Omental fat pad (tissue), 4 donors: ENCODE measurements around the gene CDCP1. TPM values are rescaled to one million over a fixed set of nuclear protein-coding genes. Genes with fewer than 3 reads are reported as not detected.

ENCODE experiments used
- ATAC-seq: fragments of 150-250 bp; one replicate; pipeline ENCODE4 v1.9.1; 2016; ENCODE audit warnings: mild to moderate bottlenecking, moderate library complexity; ENCODE audit not compliant: low FRiP score
- DNase-seq: peaks from one replicate; pipeline ENCODE4 v3.0.0-alpha.2; 2019; ENCODE audit warnings: low spot score
- total RNA-seq, 4 donors: library from RNA; depleted of rRNA; stranded (reverse); fragments of >200 nt; gene quantifications; one replicate each; pipeline ENCODE4 v1.1.0, GENCODE V29; 2016
- TF ChIP-seq, protein P1 (sequence below), 3 donors: fragments of 450-650 bp; IDR thresholded peaks; one replicate each; pipeline ENCODE4 v1.5.1; 2016 to 2017; ENCODE audit warnings: antibody characterized with exemption in 3 of 3, mild to moderate bottlenecking in 3 of 3, moderate library complexity in 2 of 3

CDCP1 gene
- total RNA-seq, 4 donors from 2014 or later = 0.16 to 30.7 (median 8.2) TPM

GRCh38 chr3:45128950-45129349 is 17.2 kb downstream of the CDCP1 start:
- TF ChIP-seq, protein P1, sequence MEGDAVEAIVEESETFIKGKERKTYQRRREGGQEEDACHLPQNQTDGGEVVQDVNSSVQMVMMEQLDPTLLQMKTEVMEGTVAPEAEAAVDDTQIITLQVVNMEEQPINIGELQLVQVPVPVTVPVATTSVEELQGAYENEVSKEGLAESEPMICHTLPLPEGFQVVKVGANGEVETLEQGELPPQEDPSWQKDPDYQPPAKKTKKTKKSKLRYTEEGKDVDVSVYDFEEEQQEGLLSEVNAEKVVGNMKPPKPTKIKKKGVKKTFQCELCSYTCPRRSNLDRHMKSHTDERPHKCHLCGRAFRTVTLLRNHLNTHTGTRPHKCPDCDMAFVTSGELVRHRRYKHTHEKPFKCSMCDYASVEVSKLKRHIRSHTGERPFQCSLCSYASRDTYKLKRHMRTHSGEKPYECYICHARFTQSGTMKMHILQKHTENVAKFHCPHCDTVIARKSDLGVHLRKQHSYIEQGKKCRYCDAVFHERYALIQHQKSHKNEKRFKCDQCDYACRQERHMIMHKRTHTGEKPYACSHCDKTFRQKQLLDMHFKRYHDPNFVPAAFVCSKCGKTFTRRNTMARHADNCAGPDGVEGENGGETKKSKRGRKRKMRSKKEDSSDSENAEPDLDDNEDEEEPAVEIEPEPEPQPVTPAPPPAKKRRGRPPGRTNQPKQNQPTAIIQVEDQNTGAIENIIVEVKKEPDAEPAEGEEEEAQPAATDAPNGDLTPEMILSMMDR (IDR thresholded peaks at IDR 0.05) = no peak
- DNase-seq = no peak
- ATAC-seq = no peak

DNA sequence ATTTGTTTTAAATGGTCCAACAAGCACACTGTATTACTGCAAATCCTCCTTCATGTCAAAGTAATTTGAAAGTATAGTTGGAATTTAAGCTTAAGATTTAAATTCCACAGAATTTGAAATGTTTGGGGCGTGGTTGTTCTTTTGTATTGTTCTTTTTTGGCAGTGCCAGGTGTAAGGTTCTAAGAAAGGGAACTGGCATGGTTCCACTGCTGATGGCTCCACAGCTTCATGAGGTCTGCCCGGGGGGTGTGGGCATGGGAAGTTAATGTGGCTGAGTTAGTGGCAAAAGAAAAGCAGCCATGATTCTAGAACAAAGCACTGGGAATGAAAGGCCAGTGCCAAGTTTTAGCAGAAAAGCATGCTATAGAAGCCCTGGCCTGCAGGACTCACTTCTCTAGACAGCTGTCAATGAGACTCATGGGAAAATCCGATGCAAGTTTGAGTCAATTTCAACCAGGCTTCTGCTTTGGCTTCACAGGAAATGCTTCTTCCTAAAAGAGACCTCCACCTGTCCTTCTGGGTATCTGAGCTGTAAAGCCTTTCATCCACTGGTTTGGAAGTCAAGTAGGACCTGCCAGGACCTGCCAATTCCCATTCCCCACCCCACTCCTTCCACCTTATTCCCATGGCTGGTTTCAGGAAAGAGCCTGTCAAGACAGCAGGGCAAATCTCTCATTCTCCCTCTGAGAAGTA is 18.9 kb downstream of the CDCP1 start:
- no peak for ATAC-seq
- TF ChIP-seq, protein P1 (IDR thresholded peaks at IDR 0.05) = no peak
- no peak for DNase-seq

GRCh38 chr3:45126730-45127129 is 19.4 kb downstream of the CDCP1 start:
- TF ChIP-seq, protein P1 (IDR thresholded peaks at IDR 0.05) = no peak
- ATAC-seq (no peak), DNase-seq (no peak)

DNA sequence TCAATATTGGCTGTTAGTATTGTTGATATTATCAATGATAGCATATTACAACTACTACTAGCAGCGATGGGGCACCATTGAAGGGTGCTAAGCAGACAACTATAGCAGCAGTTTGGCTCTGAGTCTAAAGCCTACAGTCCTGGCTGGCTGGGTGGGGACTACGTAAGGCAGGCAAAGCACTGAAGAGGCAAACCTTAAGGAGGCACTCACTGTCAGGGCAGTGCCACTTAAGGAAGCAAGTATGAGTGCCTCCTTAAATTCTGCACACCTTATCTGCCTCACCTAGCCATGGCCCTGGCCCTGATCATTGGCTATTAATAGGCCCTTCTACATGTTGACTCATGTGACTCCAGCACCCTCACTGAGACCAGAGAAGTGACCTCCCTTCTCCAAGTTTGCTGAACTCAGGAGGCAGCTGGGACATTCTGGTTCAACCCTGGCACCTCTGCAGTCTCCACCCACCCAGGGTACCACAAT is 20.6 kb downstream of the CDCP1 start:
- DNase-seq = no peak
- ATAC-seq = no peak
- TF ChIP-seq, protein P1 (IDR thresholded peaks at IDR 0.05) = no peak

DNA sequence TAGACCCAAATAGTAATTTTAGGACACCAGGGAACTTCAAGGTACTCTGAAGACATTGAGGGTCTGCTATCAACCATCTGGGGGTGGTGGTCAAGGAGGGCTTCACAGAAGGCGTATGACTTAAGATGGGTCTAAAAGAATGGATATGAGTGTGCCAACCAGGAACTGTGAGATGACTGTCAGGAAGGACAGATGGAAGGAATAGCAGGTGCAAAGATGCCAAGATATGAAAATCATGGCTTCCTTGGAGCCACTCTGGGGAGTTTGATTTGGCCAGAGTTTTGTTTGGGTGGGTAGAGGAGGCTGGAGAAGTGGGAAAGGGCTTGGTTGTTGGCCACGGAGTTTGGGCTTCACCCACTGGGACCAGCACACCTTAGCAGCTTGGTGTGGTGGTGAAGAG is 21.2 kb downstream of the CDCP1 start:
- ATAC-seq = no peak

GRCh38 chr3:45124352-45124751 is 21.8 kb downstream of the CDCP1 start:
- ATAC-seq (peak; percentile 43), DNase-seq (no peak)
- TF ChIP-seq, protein P1 (IDR thresholded peaks at IDR 0.05) = no peak

More for the DNA sequence above, 21.2 kb downstream of the CDCP1 start:
- DNase-seq = no peak
- TF ChIP-seq, protein P1 (IDR thresholded peaks at IDR 0.05) = no peak
